ENCODE data around the gene DMBT1. TPM values are rescaled to one million over a fixed set of nuclear protein-coding genes. Genes with fewer than 3 reads are reported as not detected.

Gene DMBT1
- total RNA-seq, 2 experiments from 2014 or later: not detected

- CTCF ChIA-PET: no interaction called here
- no peaks in the 10 kb centered on the region for H3K4me1 ChIP-seq (ENCODE audit: insufficient read depth, low read length)
- Mint-ChIP-seq H3K27ac (no peak overlapping the region), H3K4me3 (no peak overlapping the region), H3K27me3 (peaks cover 43% of the 10 kb centered on the region), H3K36me3 (ENCODE audit: low read depth) (no peaks in the 10 kb centered on the region), H3K4me1 (ENCODE audit: low read depth) (no peaks in the 10 kb centered on the region), H3K9me3 (no peaks in the 10 kb centered on the region)
- H3K9me3 ChIP-seq (ENCODE audit: control insufficient read depth in 1 of 2, insufficient read depth in 1 of 2, low read length in 2 of 2): no peaks in the 10 kb centered on the region
- DNase-seq (peak in 1 of 14 experiments; percentile 7), ATAC-seq (ENCODE audit: poor library complexity) (no peak)
- POLR2A ChIA-PET: no interaction called here
- no peak for TF ChIP-seq CTCF (IDR thresholded peaks at IDR 0.05)
- H3K27me3 ChIP-seq (ENCODE audit: control insufficient read depth in 1 of 2, insufficient read depth in 2 of 2, low read length in 2 of 2): peaks cover 3 to 8% of the 10 kb centered on the region in 2 experiments
- no peak overlapping the region for H3K27ac ChIP-seq (ENCODE audit: low read depth in 1 of 2, low read length in 2 of 2)
- H3K4me3 ChIP-seq (ENCODE audit: low read length): no peak overlapping the region
- no peaks in the 10 kb centered on the region for H3K36me3 ChIP-seq (ENCODE audit: insufficient read depth, low read length)
- intact Hi-C loops (cut with DNase I, micrococcal nuclease): no loop called here
Measured at GRCh38 chr10:122660696-122661095, 100.1 kb downstream of the DMBT1 start.

- no peaks in the 10 kb centered on the region for H3K9me3 ChIP-seq (ENCODE audit: control insufficient read depth in 1 of 2, insufficient read depth in 1 of 2, low read length in 2 of 2)
- Mint-ChIP-seq H3K4me1 (ENCODE audit: low read depth) (no peaks in the 10 kb centered on the region), H3K27ac (no peak overlapping the region), H3K4me3 (no peak overlapping the region), H3K36me3 (ENCODE audit: low read depth) (no peaks in the 10 kb centered on the region), H3K27me3 (peaks cover 44% of the 10 kb centered on the region), H3K9me3 (no peaks in the 10 kb centered on the region)
- peak in 1 of 14 experiments; percentile 23 for DNase-seq
- ChIA-PET CTCF (no interaction called here), POLR2A (no interaction called here)
- H3K27me3 ChIP-seq (ENCODE audit: control insufficient read depth in 1 of 2, insufficient read depth in 2 of 2, low read length in 2 of 2): peaks cover 0 to 8% of the 10 kb centered on the region in 2 experiments
- TF ChIP-seq CTCF (IDR thresholded peaks at IDR 0.05): no peak
- intact Hi-C loops (cut with DNase I, micrococcal nuclease): no loop called here
- no peaks in the 10 kb centered on the region for H3K4me1 ChIP-seq (ENCODE audit: insufficient read depth, low read length)
- H3K4me3 ChIP-seq (ENCODE audit: low read length): no peak overlapping the region
- H3K36me3 ChIP-seq (ENCODE audit: insufficient read depth, low read length): no peaks in the 10 kb centered on the region
- H3K27ac ChIP-seq (ENCODE audit: low read depth in 1 of 2, low read length in 2 of 2): no peak overlapping the region
- no peak for ATAC-seq (ENCODE audit: poor library complexity)
Measured at GRCh38 chr10:122662231-122662630, 101.7 kb downstream of the DMBT1 start.

DNA sequence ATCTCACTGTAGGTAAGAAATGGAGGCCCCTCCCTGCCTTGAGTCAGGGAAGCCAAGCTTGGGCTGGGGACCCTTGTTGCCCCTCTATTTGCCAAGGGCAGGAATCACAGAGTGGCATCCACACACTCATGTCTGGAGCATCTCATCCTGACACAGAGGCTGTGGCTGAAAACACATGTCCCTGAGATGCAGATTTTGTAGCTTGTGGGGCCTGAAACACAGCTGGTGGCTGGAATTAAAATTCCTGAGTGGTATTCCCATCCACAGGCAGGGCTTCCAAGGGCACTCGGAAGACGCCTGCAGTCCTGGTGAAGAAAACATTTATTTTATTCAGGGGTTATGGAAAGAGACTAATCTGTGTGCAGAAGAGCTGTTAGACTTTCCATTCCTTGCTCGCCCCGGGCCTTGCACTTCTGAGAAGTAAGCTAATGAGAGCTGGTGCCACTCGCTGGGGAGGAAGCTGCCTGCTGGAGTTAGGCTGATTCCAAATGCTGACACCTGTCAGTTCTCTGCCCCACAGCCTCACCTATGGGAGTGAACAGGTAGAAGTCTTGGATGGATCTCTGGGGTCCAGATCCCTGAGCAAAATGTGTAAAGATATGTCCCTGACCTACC lies 103.1 kb downstream of the DMBT1 start:
- H3K27me3 Mint-ChIP-seq: peaks cover 43% of the 10 kb centered on the region
- H3K27ac Mint-ChIP-seq: no peak overlapping the region
- no peak overlapping the region for H3K4me3 Mint-ChIP-seq
- intact Hi-C loops (cut with DNase I, micrococcal nuclease): no loop called here
- no peaks in the 10 kb centered on the region for H3K4me1 ChIP-seq (ENCODE audit: insufficient read depth, low read length)
- no peaks in the 10 kb centered on the region for H3K4me1 Mint-ChIP-seq (ENCODE audit: low read depth)
- peaks cover 0 to 8% of the 10 kb centered on the region in 2 experiments for H3K27me3 ChIP-seq (ENCODE audit: control insufficient read depth in 1 of 2, insufficient read depth in 2 of 2, low read length in 2 of 2)
- H3K27ac ChIP-seq (ENCODE audit: low read depth in 1 of 2, low read length in 2 of 2): no peak overlapping the region
- H3K9me3 Mint-ChIP-seq: no peaks in the 10 kb centered on the region
- no peaks in the 10 kb centered on the region for H3K36me3 ChIP-seq (ENCODE audit: insufficient read depth, low read length)
- no peak overlapping the region for H3K4me3 ChIP-seq (ENCODE audit: low read length)
- no peak for ATAC-seq (ENCODE audit: poor library complexity)
- H3K36me3 Mint-ChIP-seq (ENCODE audit: low read depth): no peaks in the 10 kb centered on the region
- no peak for TF ChIP-seq CTCF (IDR thresholded peaks at IDR 0.05)
- POLR2A ChIA-PET: no interaction called here
- no peak for DNase-seq
- CTCF ChIA-PET: no interaction called here
- no peaks in the 10 kb centered on the region for H3K9me3 ChIP-seq (ENCODE audit: control insufficient read depth in 1 of 2, insufficient read depth in 1 of 2, low read length in 2 of 2)

Data from CD4-positive, alpha-beta T cell (primary cell).